ENCODE data around the gene PRKN.

Gene PRKN

GRCh38 chr6:161674930-161675682 lies 1052.5 kb downstream of the PRKN start:
- DNase-seq, result no peak

DNA sequence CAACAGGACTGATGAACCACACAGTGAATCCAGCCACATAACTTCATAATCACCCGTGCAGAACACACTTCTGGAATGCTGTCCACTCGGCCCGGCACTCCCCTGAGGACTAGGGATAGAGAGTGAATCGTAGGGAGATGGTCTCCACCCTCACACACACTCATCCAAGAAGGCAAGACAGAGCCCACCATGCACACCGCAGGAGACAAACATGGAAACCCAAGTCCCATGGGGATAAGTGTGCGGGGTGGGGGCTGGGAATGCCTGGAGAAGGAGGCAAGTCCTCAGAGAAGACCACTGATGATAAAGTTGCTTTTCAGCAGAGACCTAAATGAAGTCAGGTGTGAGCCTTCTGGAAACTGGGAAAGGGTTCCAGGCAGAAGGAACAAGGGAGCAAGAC lies 1054.5 kb downstream of the PRKN start:
- no peak for DNase-seq

DNA sequence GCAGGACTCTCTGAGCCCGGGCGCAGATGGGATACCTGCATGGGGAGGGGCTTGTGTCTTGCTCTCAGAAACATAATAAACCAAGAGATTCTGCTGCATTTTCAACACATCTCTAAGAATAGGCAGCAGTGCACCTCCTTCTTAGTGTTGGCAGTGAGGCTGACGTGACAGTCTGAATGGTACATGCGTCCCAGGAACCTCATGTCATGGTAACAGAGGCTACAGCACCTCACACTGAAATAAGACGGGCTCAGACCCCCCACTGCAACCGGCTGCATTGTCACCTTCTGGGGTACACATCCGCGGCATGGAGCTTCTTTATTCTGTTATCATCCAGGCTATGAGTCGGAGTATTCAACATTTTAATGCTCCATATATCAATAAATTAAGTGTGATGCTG lies 1056.4 kb downstream of the PRKN start:
- no peak for DNase-seq

- DNase-seq, result no peak
Measured at GRCh38 chr6:161668665-161669064, 1058.9 kb downstream of the PRKN start.

DNA sequence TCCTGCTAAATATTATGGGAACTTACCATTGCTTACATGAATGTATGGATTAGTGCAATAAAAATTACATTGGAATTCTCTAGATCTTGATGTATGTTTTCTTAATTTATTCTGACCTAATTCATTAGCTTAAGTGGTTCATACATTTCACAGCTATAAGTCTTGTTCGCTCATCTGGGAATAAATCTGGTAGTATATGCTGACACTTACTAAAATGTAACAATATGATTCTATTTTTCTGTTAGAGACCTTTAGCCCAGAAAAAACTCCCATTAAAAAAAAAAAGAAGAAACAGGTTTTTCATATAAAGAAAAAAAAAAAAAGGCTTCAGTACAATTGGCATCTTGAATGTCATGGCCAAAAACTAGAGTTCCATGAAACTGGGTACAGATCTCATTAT lies 1059.6 kb downstream of the PRKN start:
- DNase-seq, result no peak

- DNase-seq, result no peak
Measured at GRCh38 chr6:161663682-161664081, 1063.9 kb downstream of the PRKN start.

GRCh38 chr6:161660666-161661571 lies 1066.6 kb downstream of the PRKN start:
- no peak for DNase-seq

DNA sequence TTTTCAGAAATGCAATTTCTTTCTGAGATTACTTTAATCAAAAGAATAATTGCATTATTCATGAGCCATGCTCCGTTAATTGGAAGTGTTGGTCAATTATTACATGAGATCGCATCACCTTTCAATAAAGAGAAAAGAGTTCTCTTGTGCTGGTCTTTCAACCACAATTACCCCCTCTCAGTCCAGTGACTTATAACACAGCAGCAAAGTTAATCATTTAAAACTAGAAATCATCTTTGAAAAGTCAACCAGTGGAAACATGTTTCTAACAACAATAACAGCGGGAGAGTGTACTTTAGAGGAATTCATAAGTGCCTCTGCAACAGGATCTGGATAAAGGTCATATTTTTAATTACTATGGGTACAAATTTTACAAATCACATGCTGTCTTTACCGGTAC lies 1069.4 kb downstream of the PRKN start:
- no peak for DNase-seq

DNA sequence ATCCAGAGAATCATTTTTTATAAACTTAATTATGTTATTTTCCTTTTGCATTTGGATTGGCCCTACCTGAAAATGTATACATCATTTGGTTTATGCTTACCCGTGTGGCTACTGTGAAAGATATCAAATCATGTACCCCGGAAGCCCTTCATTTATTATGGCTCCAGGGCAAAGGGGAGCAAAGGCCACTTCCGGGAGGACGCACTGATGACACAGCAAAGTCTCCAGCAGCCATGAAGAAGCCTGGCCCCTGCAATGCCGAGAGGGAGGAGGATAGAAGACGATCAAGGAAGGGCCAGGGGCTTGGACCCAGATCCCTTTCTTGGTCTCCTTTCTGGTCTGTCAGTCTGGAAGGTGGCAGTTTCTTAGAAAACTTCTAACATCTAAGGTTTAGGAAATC lies 1073.4 kb downstream of the PRKN start:
- no peak for DNase-seq

- no peak for DNase-seq
Measured at GRCh38 chr6:161651949-161652348, 1075.6 kb downstream of the PRKN start.

DNA sequence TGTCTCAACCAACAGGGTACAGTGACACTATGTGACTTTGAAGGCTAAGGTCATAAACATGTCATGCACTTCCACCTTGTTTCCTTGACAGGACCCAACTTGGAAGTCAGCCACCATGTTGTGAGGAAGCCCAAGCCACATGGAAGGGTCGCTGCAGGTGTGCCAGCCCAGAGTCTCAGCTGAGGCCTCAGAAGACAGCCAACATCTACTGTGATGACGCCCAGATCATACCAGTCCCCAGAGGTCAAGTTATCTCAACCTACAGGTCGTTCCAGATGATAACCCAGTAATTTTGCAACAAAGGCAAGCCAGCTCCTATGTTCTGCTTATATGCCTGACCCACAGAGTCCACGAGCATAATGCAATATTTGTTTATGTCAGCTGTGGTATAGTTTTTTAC lies 1077.7 kb downstream of the PRKN start:
- DNase-seq, result no peak

DNA sequence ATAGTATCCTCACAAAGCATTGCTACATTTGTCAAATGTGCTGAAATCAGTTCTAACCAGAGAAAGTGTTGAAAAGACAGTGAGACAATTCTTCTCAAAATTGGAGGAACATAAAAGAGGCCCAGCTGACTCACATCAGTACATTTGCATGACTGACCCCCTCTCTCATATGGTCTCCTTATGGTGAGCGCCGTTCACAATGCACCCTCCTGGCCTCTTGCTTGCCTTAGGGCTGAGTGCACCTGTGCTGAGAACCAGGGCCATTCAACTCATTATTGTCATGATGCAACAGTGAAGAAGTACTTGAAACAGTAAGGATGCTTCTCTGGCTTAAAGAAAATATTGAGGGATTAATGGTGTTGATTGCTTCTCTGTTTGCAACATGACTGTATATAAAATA lies 1078.5 kb downstream of the PRKN start:
- DNase-seq, result no peak

DNA sequence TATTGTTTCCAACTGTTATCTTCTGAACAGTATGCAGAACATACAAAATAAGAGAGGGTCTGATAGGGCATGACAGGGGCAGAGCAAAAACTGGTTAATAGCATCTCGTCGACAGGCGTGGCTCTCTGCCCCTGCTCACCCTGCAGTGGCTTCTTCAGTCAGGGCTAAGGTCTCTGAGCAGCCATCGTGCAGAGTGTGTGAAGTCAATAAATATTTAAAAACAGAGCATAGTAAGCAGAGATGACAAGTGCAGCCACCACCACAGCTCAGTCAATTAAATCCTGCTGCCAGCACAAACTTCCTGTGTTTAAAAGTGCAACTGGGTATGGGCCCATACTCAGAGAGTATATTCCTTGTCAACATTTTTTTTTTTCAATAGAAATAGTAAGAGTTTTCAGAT lies 1080.3 kb downstream of the PRKN start:
- DNase-seq, result no peak

- DNase-seq, result no peak
Measured at GRCh38 chr6:161644521-161644920, 1083.0 kb downstream of the PRKN start.

DNA sequence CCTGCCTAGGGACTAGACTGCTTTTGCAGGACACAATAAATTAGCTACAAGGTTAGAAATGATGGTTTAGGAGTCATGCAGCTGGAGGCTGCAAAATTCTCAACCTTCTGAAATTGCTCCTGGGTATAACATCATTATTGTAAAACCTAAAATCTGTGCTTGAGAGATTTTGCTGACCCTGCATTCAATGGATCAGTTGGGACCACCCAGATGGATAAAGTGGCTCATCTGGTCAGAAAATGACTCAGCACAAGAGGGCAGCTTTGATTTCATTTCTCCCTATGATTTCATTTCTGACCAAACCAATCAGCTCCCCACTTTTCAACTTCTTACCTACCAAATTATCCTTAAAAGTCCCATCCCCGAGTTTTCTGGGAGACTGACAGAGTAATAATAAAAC lies 1086.4 kb downstream of the PRKN start:
- no peak for DNase-seq

DNA sequence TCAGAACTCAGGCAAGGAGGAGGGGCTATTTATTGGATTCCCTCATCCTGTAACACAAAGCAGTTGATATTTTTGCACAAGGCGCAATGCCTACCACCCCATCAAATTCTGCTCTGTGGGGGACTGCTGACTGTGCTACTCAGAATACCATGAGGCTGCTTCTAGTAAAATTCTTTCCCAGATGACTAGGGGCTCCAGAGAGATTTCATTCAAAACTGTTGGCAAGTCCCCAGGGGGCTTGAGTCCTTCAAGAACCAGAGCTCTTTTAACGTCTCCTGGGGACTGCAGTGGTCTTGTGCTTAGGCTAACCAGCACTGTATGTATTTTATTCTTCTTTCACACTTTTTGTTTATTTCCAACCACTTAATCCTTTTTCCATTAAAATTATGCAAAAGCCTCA lies 1087.8 kb downstream of the PRKN start:
- no peak for DNase-seq

- no peak for DNase-seq
Measured at GRCh38 chr6:161637658-161638057, 1089.9 kb downstream of the PRKN start.

DNA sequence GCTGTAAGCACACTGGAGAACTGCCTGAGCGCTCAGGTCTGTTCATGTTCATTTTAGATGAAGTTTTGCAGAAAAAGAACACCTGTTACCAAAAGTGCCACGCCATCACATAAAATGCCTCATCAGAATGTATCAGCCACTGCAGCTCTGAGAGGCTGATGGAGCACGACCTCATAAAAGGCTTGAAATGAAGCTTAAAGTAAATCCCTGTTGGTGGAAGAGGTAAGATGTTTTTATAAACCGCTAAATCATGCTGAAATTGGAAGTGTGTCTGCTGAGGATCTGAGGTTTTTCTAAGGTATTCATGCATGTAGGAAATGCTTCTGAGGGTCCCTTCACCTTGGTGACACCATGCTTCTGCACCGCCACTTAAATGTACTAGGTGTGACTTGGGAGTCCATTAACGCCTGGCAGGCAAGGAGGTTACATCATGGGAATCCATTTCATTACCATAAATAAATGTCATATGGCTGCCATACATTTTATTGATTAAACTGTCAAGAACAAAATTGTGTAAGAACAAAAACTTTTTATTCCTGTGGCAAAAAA lies 1090.6 kb downstream of the PRKN start:
- no peak for DNase-seq

DNA sequence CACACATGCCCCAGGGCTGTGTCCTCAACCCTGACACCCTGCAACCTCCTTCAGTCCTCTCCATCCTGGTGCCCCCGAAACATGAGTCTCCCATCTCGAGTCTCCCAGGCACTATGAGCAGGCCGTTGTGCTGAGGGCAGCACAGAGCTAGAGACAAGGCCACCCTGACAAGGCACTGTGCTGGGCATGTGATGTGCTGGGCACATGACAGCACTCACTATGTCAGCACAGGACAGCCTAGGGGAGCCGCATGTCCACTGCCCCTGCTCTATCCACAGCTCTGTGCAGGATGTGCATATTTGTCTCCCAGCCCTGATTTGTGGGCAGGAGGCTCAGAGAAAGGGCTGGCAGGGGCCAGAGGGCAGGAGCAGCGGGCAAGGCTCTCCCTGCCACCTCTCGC lies 1091.6 kb downstream of the PRKN start:
- no peak for DNase-seq

DNA sequence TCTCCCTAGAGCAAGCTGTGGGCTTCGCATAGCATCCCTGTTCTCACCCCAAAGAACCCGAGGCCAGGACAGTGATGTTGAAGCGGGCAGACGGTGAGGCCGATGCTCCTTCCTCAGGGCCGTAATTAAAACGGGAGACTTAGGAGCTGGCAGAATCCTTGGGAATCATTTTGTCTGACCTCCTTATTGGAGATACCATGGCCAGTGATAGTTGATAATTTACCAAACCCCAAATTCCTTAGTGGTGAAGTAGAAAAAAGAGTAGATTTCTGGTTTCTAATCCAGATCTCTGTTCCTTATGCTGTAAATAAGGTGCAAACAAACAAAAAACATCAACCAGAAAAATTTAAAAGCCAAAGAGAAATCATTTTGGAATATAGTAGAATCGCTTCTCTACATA lies 1092.7 kb downstream of the PRKN start:
- DNase-seq, result no peak

DNA sequence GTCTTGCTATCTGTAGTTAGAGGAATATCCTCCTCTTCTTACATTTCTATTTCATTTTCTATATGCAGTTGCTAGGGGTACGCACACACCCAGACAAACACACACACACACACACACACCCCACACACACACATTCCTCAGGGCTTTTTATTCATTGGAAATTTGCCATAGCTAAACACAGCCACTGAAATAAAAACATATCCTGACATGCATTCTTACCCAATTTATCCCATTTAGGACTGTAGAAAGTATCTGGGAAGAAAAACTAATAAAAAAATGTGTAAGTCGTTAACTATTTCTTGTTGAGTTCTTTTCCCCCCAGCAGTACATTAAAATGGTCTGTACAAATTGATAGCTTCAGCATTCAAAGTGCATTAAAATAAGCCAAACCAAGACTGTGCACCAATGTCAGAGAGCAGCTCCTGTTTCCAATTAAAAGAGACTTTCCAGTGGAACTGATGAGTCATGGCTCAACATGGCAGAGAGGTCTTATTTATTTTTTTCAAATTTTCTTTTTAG lies 1095.8 kb downstream of the PRKN start:
- DNase-seq, result peak; percentile 20

GRCh38 chr6:161630674-161631073 lies 1096.9 kb downstream of the PRKN start:
- no peak for DNase-seq

GRCh38 chr6:161626132-161626676 lies 1101.4 kb downstream of the PRKN start:
- no peak for DNase-seq

GRCh38 chr6:161624111-161624510 lies 1103.5 kb downstream of the PRKN start:
- DNase-seq, result no peak
